Muscle layer of colon (tissue), 2 donors: ENCODE results near the gene SNX32.
"Not testable (repeated sequence)": the region's sequence is repeated elsewhere in the genome, so short reads cannot be mapped to it uniquely, and the experiment has no call there.

ENCODE experiments used
- H3K27ac ChIP-seq: one replicate; pipeline ENCODE4 v1.7.0; 2013; ENCODE audit warnings: low read depth, mild to moderate bottlenecking, low read length, moderate library complexity
- H3K27me3 ChIP-seq, 2 donors: one replicate each; pipeline ENCODE4 v1.7.0; 2013; ENCODE audit warnings: low read length in 2 of 2, mild to moderate bottlenecking in 2 of 2; ENCODE audit not compliant: insufficient read depth in 2 of 2, control insufficient read depth in 1 of 2
- H3K36me3 ChIP-seq: one replicate; pipeline ENCODE4 v1.7.0; 2013; ENCODE audit warnings: mild to moderate bottlenecking, low read length; ENCODE audit not compliant: insufficient read depth
- H3K4me1 ChIP-seq: one replicate; pipeline ENCODE4 v1.7.0; 2013; ENCODE audit warnings: mild to moderate bottlenecking, low read length; ENCODE audit not compliant: insufficient read depth
- H3K4me3 ChIP-seq, 2 donors: one replicate each; pipeline ENCODE4 v1.7.0; 2013; ENCODE audit warnings: low read length in 2 of 2, low read depth in 1 of 2, mild to moderate bottlenecking in 1 of 2, moderate library complexity in 1 of 2
- H3K9ac ChIP-seq: one replicate; pipeline ENCODE4 v1.7.0; 2013; ENCODE audit warnings: low read length
- H3K9me3 ChIP-seq: one replicate; pipeline ENCODE4 v1.7.0; 2013; ENCODE audit warnings: mild to moderate bottlenecking, low read length
- donor health status: abdominal sarcoma.
- donor health status: Adenocarcinoma of cecum.

Gene SNX32

DNA sequence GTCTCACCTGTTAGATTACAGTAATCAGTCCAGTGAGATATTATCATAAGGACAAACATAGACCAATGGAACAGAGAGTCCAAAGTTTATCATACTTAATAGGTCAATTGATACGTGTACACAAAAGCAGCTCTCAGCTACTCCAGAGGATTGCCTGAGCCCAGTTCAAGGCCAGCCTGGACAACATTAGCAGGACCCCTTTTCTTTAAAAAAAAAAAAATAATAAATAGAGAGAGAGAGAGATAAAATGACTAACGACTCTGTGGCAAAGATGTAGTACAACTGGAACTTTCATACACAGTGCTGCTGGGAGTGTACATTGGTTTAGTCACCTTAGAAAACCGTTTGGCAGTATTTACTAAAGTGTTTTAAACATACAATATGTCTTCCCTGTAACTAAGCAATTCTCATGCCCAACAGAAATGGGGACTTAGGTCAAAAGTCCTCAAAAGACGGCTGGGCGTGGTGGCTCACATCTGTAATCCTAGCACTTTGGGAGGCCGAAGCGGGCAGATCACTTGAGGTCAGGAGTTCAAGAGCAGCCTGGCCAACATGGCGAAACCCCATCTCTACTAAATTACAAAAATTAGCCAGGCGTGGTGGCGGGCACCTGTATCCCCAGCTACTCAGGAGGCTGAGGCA, 10.6 kb downstream of the SNX32 start:
- Histone ChIP-seq H3K27me3 (no peaks in the 10 kb centered on the region), H3K36me3 (no peaks in the 10 kb centered on the region), H3K9ac (no peak overlapping the region), H3K27ac (no peak overlapping the region), H3K9me3 (no peaks in the 10 kb centered on the region), H3K4me3 (no peak overlapping the region), H3K4me1 (no peaks in the 10 kb centered on the region)

- Histone ChIP-seq H3K4me3 (no peak overlapping the region), H3K36me3 (peaks cover 21% of the 10 kb centered on the region), H3K27ac (no peak overlapping the region), H3K4me1 (no peaks in the 10 kb centered on the region), H3K27me3 (no peaks in the 10 kb centered on the region), H3K9me3 (no peaks in the 10 kb centered on the region), H3K9ac (no peak overlapping the region)
Observed at GRCh38 chr11:65847746-65848145, 14.0 kb downstream of the SNX32 start.

DNA sequence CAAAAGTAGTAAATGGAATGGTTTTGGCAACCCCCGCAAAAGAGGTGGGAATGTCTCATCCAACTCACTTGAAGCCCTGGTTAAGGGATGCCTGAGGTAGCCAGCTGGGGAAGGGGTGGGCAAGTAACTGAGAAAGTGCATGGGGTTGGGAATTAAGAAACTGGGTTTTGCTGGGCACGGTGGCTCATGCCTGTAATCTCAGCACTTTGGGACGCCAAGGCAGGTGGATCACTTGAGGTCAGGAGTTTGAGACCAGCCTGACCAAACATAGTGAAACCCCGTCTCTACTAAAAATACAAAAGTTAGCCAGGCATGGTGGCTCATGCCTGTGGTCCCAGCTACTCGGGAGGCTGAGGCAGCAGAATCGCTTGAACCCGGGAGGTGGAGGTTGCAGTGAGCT, 14.9 kb downstream of the SNX32 start:
- not testable (repeated sequence) for H3K4me3 ChIP-seq, H3K9ac ChIP-seq, H3K9me3 ChIP-seq, H3K27ac ChIP-seq, H3K4me1 ChIP-seq, H3K27me3 ChIP-seq
- peaks cover 31% of the 10 kb centered on the region for H3K36me3 ChIP-seq

- H3K27me3 ChIP-seq = no peaks in the 10 kb centered on the region
- no peak overlapping the region for H3K27ac ChIP-seq
- H3K4me1 ChIP-seq = peaks cover 4% of the 10 kb centered on the region
- H3K9me3 ChIP-seq = no peaks in the 10 kb centered on the region
- no peak overlapping the region for H3K4me3 ChIP-seq
- peaks cover 37% of the 10 kb centered on the region for H3K36me3 ChIP-seq
- H3K9ac ChIP-seq = no peak overlapping the region
Observed at GRCh38 chr11:65849366-65849765, 15.6 kb downstream of the SNX32 start.

DNA sequence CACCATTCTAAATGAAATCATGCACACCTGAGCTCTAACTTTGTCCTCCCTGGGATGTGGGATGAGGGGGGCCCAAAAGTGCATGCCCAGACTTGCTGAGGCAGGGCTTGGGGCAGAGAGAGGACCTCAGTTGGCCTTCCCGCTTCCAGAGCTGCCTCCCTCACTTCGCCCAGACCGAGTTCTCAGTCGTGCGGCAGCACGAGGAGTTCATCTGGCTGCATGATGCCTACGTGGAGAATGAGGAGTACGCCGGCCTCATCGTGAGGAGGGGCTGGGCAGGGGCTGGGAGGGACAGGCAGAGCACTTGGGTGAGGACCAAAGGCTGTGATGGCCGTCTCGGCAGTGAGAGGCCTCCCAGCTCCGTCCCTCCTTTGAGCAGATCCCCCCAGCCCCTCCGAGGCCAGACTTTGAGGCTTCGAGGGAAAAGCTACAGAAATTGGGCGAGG, 16.0 kb downstream of the SNX32 start:
- Histone ChIP-seq H3K4me3 (no peak overlapping the region), H3K9ac (no peak overlapping the region), H3K27ac (no peak overlapping the region), H3K4me1 (peaks cover 8% of the 10 kb centered on the region), H3K27me3 (no peaks in the 10 kb centered on the region), H3K9me3 (no peaks in the 10 kb centered on the region), H3K36me3 (peaks cover 42% of the 10 kb centered on the region)

DNA sequence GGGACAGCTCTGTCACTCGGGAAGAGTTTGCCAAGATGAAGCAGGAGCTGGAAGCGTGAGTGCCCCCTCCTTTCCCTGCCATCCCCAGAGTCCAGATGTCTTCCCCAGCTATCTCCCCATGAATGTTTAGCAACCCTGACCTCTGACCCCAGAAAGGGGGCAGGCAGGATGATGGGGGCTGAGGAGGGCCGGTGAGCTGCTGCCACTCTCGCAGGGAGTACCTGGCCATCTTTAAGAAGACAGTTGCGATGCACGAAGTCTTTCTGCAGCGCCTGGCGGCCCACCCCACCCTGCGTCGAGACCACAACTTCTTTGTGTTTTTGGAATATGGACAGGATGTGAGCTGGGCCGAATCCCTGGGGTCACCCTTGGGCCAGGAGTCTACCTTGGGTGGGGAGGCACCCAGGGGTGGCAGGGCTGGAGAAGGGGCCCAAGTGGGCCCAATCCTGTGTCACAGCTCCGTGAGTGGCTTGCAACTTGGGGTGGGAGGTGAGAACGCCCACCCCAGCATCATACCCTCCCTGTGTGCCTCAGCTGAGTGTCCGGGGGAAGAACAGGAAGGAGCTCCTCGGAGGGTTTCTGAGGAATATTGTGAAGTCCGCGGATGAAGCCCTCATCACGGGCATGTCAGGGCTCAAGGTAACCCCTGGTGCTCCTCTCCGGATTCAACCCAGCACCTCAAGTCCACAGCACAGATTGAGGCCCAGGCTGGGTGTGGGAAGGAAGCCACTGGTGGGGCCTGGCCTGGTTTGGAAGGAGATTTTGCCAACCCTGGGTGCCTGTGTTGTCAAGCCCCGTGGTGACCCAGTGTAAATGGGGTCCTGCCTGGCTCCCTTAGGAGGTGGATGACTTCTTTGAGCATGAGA, 16.7 kb downstream of the SNX32 start:
- Histone ChIP-seq H3K27ac (no peak overlapping the region), H3K27me3 (no peaks in the 10 kb centered on the region), H3K9me3 (no peaks in the 10 kb centered on the region), H3K4me3 (no peak overlapping the region), H3K9ac (no peak overlapping the region), H3K4me1 (peaks cover 12% of the 10 kb centered on the region), H3K36me3 (peaks cover 48% of the 10 kb centered on the region)

DNA sequence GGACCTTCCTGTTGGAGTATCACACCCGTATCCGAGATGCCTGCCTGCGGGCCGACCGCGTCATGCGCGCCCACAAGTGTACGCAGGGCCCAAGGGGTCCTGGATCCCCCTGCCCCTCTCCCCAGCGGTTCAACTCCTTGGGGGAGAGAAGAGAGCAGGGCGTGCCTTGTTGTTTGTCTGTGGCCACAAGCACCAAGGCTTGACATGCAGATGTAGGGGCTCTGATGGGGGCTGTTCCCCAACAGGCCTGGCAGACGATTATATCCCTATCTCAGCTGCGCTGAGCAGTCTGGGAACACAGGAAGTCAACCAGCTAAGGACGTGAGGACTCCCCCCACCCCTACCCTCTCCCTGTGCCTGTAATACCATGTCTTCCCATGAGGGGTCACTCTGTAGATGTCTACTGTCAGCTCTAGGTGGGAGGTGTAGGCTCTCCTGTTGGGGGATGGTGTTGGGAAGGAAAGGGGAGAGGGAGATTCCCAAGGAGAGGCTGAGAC, 17.4 kb downstream of the SNX32 start:
- no peak overlapping the region for H3K27ac ChIP-seq
- peaks cover 18% of the 10 kb centered on the region for H3K4me1 ChIP-seq
- H3K4me3 ChIP-seq = no peak overlapping the region
- no peaks in the 10 kb centered on the region for H3K27me3 ChIP-seq
- H3K36me3 ChIP-seq = peaks cover 55% of the 10 kb centered on the region
- no peaks in the 10 kb centered on the region for H3K9me3 ChIP-seq
- no peak overlapping the region for H3K9ac ChIP-seq

DNA sequence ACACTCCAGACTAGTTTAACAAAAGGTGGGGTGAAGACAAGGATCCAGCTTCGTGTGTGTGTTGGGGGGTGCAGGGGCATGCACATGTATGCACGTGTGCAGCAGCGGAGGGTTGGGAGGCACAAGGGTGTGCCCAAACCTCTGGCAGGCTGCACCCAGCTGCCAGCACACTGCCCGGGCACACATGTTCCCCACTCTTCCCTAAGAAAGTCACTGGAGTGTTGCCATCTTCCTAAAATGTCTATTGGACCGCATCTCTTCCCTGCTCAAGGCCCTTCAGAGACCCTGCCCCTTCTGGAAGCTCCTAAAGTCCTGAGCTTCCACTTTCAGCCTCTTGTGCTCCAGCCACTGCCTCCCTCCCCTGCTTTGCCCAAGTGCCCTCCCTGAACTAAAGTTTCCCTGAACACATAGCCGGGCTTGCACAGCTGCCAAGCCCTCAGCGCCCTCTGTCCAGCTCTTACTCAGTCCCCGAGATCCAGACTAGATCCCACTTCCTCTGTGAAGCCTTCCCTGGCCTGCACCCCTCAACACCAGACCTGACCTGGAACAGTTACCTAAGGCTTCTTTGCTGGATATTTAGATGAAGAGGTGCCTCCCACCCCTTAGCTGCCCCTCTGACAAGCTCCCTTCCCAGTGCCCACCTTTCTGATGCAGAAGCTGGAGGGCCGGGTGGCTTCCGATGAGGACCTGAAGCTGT, 18.2 kb downstream of the SNX32 start:
- Histone ChIP-seq H3K9ac (no peak overlapping the region), H3K27me3 (no peaks in the 10 kb centered on the region), H3K36me3 (peaks cover 57% of the 10 kb centered on the region), H3K4me1 (peaks cover 24% of the 10 kb centered on the region), H3K9me3 (no peaks in the 10 kb centered on the region), H3K27ac (no peak overlapping the region), H3K4me3 (no peak overlapping the region)

GRCh38 chr11:65852508-65853245, 18.9 kb downstream of the SNX32 start:
- H3K9me3 ChIP-seq = no peaks in the 10 kb centered on the region
- no peak overlapping the region for H3K9ac ChIP-seq
- H3K27ac ChIP-seq = no peak overlapping the region
- H3K27me3 ChIP-seq = no peaks in the 10 kb centered on the region
- H3K4me1 ChIP-seq = peaks cover 24% of the 10 kb centered on the region
- no peak overlapping the region for H3K4me3 ChIP-seq
- H3K36me3 ChIP-seq = peaks cover 57% of the 10 kb centered on the region

DNA sequence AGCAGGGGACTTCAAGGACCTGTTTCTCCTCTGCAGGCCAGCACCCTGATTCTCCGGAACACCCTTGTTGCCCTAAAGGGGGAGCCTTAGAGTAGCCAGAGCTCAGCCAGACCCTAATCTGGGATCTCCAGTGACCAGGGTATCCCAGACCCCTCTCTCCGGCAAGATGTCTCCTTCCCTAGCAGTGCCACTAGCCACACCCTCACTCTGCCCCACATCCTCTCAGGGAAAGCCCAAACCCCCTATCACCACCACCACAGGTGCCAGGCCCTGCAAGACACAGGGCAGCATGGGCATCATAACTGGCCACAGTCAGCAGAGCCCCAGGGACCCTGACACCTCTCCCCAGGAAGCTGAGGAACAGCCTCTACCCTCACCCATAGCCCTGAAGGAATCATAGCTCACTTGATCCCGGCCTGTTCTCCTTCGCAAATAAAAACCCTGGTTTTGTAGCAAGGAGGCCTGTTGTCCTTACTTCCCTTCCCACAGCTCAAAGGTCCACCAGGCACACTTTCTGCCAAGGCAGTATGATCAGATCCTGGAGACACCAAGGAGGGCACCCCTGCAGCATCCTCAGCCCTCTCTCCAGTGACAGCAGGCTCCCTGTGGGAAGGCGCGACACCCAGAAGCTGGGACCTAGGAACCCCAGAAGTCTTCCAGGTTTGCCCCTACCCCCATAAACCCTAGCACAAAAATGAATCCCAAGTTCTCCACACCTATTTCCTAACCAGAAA, 19.6 kb downstream of the SNX32 start:
- Histone ChIP-seq H3K4me3 (no peak overlapping the region), H3K27me3 (no peaks in the 10 kb centered on the region), H3K9me3 (no peaks in the 10 kb centered on the region), H3K4me1 (peaks cover 24% of the 10 kb centered on the region), H3K27ac (no peak overlapping the region), H3K36me3 (peaks cover 57% of the 10 kb centered on the region), H3K9ac (no peak overlapping the region)
